ENCODE results near the gene IL22RA2.
A peak's percentile ranks its signal among the peaks of the same experiment; 100 is the strongest.

Gene IL22RA2

DNA sequence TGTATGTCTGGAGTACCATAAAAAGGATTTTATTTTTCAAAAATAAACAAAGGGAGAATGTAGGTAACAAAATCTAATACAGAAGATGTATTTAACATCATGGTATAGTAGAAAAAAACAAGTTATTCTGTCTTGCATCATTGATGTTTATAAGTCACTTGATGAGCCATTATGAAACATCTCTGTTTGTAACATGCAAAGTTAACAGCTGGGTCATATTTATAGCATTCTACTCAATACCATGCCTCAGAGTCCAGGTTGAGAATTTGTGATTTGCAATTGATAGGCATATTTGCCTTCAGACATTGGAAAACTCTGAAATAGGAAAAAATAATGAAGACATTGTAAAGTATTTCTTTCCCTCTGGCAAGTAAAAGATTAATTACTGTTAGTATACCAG is 76.4 kb downstream of the IL22RA2 start:
- DNase-seq (ENCODE audit: low read depth in 2 of 2) = no peak

- DNase-seq (ENCODE audit: low read depth in 2 of 2) = no peak
These were observed 77.7 kb downstream of the IL22RA2 start for GRCh38 chr6:137095651-137096238.

- no peak for DNase-seq (ENCODE audit: low read depth in 2 of 2)
These were observed 78.4 kb downstream of the IL22RA2 start for GRCh38 chr6:137095093-137095492.

DNA sequence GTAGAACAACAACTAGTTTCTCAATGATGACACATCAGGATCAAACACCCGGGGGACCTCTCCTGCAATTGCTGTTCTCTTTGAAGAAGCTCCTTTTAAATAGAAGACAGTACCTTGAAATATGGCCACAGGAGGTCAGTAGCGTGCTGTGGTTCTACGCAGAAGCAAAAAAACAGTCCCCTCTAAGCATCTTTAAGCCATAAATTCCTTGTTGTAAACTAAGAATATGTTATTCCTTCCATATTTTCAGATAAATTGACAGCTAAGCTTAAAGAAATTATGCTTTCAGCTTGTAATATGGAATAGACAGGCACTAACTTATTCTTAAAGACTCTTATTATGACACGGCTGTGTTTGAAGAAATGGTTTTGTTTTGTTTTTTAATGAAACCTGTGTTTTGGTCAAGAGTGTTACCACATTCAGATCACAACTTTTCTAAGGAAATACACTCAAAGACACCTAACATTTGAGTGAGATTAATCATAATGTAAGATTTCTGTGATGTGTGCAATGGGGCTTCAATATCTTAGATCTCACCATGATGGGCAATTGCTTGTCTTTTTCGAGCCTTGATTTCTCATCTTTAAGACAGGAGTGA is 78.9 kb downstream of the IL22RA2 start:
- DNase-seq (ENCODE audit: low read depth in 2 of 2) = peak; percentile 6 to 31
